Endometrial microvascular endothelial cells (primary cell): ENCODE results near the gene YES1. TPM values are rescaled to one million over a fixed set of nuclear protein-coding genes. Genes with fewer than 3 reads are reported as not detected.
"Not testable (repeated sequence)": the region's sequence is repeated elsewhere in the genome, so short reads cannot be mapped to it uniquely, and the experiment has no call there.

Source experiments
- in situ Hi-C: cut with HindIII; loops from 2 replicates; pipeline ENCODE4 v1.10.0; 2017; ENCODE audit warnings: low sequenced_read_pairs, low pct_unique_long_range_greater_than_20kb; ENCODE audit errors: inconsistent ontology term
- total RNA-seq: library from RNA; depleted of rRNA; stranded (reverse); fragments of >200 nt; gene quantifications from one replicate; pipeline ENCODE4 v1.2.3, GENCODE V29; 2015; ENCODE audit errors: inconsistent ontology term

The YES1 gene
- total RNA-seq, 1 donor from 2014 or later = 153 TPM

DNA sequence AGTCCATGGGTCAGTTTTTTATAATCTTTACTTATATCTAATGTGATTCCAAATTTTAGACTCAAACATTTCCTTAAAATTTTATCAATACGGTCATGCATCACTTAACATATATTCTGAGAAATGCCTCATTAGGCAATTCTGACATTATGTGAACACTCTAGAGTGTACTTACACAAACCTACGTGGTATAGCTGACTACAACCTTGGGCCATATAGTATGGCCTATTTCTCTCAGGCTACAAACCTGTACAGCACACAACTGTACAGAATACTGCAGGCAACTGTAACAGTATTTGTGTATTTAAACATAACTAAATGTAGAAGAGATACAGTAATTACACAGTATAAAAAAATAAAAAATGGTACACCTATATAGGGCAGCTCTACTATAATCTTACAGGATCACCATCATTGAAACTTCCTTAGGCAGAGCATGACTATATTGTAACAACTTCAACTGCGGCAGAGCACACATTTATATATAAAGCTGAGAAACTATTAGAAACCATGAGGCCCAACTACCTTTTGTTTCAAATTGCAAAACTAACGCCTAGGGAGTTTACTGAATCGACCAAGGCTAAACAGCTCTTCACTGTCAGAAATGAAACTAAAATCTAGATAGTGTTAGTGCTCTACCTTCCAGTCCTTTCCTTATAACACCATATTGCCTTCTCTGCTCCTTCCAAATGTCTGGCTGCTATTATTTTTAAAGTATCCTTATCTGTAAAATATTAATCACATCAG, 6.9 kb downstream of the YES1 start:
- in situ Hi-C loops = no loop called here

DNA sequence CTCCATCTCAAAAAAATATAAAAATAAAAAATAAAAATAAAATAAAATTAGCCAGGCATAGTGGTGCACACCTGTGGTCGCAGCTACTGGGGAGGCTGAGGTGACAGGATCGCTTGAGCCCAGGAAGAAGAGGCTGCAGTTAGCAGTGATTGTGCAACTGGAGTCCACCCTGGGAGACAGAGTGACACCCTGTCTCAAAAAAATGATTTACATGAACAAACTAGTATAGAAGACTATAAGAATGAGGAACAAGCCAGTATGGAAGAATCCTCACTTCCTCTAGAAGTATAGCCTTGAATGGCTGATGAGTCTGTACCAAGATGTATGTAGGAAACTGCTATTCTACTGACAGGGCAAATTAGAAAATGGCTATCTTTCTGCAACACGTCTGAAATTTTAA, 10.9 kb downstream of the YES1 start:
- in situ Hi-C loops = no loop called here

DNA sequence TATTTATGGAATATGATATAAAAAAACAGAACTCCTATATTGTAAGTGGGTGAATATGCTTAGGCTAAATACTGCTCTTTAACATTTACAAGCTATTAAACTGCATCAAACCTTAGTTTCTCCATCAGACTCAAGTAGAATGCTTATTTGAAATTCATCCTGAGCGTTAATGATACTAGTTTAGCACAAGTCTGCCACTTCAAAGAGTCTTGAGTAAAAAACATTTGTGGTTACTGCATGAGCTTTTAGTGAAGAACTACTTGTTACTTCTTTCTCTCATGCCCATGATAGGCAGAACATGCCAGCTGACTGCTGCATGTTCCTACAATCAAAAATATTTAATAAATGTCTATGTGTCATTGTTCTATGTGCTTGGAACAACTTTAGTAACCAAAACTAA, 12.1 kb downstream of the YES1 start:
- in situ Hi-C loops = no loop called here

DNA sequence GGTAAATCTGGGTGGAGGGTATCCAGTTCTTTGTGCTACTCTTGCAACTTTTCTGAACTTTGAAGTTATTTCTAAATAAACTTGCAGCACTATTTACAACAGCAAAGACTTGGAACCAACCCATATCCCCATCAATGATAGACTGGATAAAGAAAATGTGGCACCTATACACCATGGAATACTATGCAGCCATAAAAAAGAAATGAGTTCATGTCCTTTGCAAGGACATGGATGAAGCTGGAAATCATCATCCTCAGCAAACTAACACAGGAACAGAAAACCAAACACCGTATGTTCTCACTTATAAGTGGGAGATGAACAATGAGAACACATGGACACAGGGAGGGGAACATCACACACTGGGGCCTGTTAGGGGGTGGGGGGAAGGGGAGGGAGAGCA, 16.7 kb downstream of the YES1 start:
- in situ Hi-C loops = not testable (repeated sequence)

DNA sequence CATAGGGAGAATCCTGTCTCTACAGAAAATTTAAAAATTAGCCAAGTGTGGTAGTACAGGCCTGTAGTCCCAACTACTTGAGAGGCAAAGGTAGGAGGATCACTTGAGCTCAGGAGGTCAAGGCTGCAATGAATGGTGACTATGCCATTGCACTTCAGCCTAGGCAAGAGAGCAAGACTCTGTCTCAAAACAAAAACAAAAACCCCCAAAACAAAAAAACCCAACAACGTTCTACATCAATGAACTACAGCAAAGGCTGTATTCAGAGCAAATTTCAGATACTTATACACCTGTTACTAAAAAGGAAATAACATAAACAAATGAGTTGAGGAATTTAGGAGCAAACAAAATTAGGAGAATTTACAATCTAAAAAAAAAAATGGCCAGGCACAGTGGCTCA, 22.6 kb downstream of the YES1 start:
- in situ Hi-C loops = no loop called here

DNA sequence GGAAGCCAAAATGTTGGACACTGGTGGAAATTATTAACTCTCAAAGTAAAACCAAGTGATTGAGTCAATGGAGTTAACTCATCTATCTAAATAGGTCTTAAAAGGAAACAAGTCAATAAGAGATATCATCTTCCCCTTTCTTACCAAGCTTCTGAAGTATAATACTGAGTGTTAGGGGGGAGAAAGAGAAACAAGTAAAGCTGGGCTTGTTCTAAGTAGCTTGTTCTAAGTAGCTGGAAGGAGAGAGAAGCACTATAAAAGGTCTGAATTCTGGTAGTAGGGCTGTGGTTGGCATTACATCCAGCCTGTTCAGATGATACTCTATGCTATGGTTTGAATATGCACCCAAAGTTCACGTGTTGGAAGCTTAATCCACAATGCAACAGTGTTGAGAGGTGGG, 26.8 kb downstream of the YES1 start:
- in situ Hi-C loops = no loop called here

DNA sequence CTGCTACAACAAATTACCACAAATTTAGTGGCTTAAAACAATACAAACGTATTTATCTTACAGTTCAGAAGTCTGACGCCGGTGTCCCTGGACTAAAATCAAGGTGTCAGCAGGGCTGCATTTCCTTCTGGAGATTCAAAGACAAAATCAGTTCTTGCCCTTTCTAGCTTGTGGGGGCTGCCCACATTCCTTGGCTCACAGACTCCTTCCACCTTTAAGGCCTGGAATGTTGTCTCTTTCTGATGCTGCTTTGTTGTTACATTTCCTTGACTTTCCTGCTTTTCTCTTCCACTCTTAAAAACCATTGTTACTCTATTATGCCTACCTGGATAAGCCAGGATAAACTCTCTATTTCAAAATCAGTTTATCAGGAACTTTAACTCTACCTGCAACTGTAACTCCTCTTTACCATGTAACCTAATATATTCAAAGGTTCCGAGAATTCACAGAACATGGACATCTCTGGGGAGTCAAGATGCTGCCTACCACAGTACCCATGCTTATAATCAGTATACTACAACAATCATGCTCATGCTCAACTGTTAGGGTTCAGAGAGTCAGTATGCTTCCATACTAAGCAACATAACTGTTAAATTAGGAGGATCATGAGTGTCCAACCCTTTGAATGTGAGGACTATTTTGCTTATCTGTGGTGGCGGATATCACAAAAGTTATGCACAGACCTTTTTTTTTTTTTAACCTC, 27.4 kb downstream of the YES1 start:
- in situ Hi-C loops = no loop called here

DNA sequence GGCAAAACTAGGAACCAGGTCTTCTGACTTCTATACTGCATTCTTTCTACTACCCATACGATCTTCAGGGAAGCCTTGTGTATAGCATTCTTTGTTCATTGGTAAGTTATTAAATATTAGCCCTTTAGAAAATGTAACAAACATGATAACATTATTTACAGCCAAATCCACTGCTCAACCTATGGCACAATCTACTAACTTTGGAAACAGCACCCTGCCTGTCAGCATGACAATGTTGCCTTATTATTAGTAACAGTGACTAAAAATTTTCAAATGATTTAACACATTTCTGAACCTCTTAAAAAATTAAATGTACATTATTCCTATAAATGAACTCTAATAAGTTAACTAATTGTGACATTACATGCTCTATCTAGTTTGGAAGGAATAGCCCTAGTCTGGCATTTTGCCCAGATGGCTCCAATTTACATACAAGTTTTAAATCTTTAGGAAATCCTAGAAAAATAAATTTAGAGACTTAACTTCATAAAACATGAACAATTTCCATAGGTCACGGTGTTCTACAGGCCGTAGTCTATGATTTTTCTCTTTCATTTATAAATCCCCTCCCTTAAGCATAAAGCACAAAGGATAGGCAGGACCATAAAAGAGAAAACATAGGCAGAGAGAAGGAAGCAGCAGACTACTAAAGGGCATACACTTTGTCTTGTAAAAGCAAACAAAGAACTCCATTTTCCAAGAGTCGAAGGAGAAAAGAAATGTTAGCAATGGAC, 33.7 kb downstream of the YES1 start:
- in situ Hi-C loops = no loop called here

DNA sequence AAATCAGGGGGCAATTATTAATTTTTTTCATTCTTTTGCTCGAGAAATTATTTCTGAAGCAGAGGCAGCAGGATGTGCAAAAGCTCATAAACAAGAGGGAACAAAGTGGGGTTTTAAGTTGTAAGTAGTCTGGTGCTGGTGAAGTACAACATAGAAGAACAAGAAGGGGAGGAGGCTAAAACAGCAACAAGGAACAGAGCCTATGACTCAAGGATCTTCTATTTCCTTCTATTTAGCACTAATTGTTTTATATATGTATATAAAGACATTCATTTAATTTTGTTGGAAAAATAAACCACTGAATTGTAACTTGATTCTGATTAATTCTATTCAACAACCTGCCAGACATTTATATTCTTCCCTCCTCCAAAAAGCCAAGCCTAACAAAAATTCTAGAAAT, 35.0 kb downstream of the YES1 start:
- in situ Hi-C loops = no loop called here

DNA sequence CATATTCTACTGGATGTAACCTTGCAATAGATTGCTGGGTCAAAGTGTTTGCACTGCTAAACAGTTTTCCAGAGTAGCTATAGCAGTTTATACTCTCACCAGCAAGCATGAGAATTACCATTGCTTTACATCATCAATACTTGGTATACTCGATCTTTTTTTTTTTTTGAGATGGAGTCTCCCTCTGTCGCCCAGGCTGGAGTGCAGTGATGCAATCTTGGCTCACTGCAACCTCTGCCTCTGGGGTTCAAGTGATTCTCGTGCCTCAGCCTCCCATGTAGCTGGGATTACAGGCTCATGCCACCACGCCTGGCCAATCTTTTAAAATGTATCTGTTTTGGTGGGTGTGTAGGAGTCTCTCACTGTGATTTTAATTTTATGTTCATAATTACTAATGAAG, 36.0 kb downstream of the YES1 start:
- in situ Hi-C loops = not testable (repeated sequence)

DNA sequence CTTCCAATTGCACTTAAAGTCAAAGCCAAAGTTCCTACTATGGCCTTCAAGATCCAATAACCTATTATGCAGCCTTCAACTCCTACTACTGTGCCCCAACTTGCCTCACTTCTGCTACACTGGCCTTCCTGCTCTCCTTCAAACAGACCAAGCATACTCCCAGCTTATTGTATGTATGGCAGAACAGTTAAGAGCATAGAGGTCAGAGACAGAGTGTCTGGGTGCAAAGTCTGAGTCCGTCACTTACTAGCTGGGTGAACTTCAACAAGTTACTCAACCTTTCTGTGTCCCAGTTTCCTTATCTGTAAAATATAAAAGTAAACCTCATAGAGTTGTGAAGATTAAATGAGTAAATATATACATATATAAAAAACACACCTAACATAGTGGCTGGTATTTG, 37.2 kb downstream of the YES1 start:
- in situ Hi-C loops = no loop called here

DNA sequence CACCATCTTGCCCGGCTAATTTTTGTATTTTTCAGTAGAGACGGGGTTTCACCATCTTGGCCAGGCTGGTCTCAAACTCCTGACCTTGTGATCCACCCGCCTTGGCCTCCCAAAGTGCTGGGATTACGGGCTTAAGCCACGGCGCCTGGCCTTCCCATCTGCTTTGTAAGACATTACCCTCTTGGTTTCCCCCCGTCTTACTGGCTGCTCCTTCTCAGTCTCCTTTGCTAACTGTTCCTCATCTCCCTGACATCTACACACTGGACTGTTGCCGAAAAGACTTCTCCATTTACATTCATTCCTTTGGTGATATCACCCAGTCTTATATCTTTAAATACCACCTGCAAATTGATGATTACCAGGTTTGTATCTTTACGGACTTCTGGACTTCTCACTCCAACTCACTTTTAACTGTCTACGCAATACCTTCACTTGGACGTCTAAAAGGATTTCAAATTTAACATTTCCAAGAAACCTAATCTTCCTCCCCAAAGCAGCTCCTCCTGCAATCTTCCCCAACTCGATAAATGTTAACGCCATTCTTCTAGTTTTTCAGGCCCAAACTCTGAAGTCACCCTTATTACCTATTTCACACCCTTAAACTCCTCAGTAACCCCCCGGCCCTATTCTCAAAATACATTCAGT, 37.9 kb downstream of the YES1 start:
- in situ Hi-C loops = no loop called here

DNA sequence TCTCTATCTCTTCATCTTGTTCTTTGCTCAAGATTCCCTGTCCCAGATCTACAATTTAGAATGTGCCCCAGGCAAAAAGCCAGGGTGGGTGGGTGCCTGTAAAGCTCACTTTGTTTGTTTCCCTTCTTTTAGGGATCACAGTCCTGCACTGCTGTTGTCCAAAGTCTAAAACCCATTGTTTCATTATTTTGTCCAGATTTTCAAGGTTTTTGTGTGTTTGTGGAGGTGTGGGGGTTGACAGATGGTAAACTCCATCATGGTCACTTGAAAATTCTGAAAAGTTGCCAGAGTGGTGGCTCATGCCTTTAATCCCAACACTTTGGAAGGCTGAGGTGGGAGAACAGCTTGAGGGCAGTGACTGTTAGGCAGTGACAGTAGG, 41.5 kb downstream of the YES1 start:
- in situ Hi-C loops = no loop called here

DNA sequence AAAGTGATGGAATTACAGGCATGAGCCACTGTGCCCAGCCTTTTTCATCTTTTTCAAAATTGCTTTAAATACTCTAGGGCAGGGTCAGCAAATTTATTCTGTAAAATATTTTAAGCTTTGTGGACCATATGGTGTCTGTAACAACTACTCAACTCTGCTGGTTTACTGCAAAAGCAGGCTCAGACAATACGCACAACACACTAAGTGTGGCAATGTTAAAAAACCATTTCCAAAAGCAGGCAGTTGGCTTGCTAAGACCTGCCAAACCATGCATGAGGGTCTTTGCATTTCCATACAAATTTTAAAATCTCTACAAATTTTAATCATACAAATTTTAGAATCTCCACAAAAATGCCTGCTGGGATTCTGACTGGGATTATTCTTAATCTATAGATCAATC, 44.1 kb downstream of the YES1 start:
- in situ Hi-C loops = no loop called here

DNA sequence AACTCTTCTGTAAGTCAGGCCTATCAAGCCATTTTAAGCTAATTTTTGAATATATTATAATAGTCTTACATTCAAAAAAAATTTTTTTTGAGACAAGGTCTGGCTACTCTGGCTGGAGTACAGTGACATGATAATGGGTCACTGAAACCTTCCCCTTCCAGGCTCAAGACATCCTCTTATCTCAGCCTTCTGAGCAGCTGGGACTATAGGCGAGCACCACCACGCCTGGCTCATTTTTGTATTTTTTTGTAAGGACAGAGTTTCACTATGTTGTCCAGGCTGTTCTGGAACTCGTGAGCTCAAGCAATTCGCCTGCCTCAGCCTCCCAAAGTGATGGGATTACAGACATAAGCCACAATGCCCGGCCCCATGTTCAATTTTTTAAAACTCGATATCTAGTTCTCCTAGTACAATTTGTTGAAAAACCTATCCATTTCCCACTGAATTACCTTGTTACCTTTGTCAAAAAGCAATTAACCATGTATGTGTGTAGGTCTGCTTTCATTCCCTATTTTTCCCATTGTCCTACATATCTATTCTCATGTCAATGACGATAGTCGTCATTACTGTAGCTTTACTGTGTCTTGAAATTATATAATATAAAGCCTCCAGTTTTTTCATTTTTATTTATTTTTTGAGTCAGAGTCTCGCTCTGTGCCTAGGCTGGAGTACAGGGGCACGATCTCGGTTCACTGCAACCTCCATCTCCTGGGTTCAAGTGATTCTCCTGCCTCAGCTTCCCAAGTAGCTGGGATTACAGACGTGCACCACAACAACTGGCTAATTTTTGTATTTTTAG, 44.8 kb downstream of the YES1 start:
- in situ Hi-C loops = no loop called here

DNA sequence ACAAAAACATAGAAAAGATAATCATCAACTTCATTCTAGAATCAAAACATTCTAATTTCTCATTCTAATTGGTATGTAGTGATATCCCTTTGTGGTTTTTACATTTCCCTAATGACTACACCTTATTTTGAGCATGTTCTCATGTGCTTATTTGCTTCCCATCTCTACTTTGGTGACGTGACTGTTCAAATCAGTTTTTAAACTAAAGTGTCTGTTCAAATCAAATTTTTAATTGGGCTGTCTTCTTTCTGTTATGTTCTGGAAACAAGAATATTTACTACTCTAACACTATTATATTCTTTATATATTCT, 45.5 kb downstream of the YES1 start:
- in situ Hi-C loops = no loop called here

DNA sequence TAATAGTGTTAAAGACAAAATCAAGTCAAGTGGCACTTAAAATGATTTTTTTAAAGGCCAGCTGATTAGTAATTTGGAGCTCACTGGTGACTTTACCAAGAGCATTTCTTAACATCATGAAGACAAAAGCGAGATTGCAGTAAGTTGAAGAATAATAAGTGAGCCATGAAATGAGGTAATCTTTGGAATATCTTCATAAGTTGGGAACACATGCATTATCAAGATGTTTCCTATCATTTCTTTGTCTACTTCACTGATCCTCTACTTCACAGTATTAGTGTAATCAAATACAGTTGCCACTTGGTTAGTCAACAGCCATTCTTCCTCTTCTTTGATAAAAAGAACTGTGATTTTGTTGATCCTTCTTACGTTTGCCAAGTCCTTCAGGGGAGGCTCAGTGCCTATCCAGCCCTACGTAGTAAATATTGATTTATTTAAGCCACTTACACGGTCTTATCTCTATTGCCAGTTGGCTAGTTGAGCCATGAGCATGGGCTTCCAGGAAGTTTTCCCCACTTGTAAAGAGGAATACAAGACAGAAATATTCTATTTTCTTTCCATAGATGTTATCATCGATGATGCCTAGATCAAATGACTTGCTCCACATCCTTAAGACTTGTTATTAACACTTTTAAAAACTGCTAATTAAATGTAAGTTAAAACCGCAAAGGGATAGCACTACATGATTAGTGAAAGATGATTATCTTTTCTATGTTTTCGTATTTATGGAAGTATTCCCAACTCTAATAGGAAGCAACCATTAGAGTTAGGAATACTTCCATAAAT, 46.1 kb downstream of the YES1 start:
- in situ Hi-C loops = no loop called here

DNA sequence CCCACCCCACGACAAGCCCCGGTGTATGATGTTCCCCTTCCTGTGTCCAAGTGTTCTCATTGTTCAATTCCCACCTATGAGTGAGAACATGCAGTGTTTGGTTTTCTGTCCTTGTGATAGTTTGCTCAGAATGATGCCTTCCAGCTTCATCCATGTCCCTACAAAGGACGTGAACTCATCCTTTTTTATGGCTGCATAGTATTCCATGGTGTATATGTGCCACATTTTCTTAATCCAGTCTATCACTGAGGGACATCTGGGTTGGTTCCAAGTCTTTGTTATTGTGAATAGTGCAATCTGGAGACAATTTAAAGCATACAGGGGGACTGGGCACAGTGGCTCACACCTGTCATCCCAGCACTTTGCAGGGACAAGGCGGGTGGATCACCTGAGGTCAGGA, 52.2 kb downstream of the YES1 start:
- in situ Hi-C loops = not testable (repeated sequence)
